ENCODE results near the gene BYSL.

BYSL gene

GRCh38 chr6:41936073-41936837 lies 15.0 kb downstream of the BYSL start:
- H3K4me1 ChIP-seq (ENCODE audit: insufficient read depth, low read length, poor library complexity, severe bottlenecking): peaks cover 48% of the 10 kb centered on the region
- peaks cover 58% of the 10 kb centered on the region for H3K36me3 ChIP-seq (ENCODE audit: insufficient read depth, low read length)
- no peaks in the 10 kb centered on the region for H3K9me2 ChIP-seq (replicated peaks; ENCODE audit: low read depth, low read length)
- peaks cover 24% of the 10 kb centered on the region; the same call in 1 of the 2 replicates for H3F3A ChIP-seq (ENCODE audit: low read depth)
- H3K9me3 ChIP-seq (ENCODE audit: insufficient read depth, low read depth, low read length): no peaks in the 10 kb centered on the region
- H2AFZ ChIP-seq (ENCODE audit: low read length): no peak overlapping the region
- peaks cover 77% of the 10 kb centered on the region for H3K79me2 ChIP-seq (ENCODE audit: insufficient read depth, low read length)
- H3K9ac ChIP-seq (ENCODE audit: low read depth, low read length, poor library complexity, severe bottlenecking): peak overlapping the region; percentile 98
- peak overlapping the region; percentile 83 for H3K4me3 ChIP-seq (ENCODE audit: low read length, poor library complexity, severe bottlenecking)
- H4K20me1 ChIP-seq (ENCODE audit: insufficient read depth, low read length, poor library complexity, severe bottlenecking): peaks cover 64% of the 10 kb centered on the region
- peak; percentile 89 for TF ChIP-seq CTCF (conservative IDR thresholded peaks at IDR 0.05; ENCODE audit: low read length)
- no peak for TF ChIP-seq EZH2phosphoT487 (IDR thresholded peaks at IDR 0.05; ENCODE audit: borderline replicate concordance)
- peaks cover 5% of the 10 kb centered on the region for H3K27me3 ChIP-seq (ENCODE audit: insufficient read depth, low read length, poor library complexity, severe bottlenecking)
- peak overlapping the region; percentile 98 for H3K4me2 ChIP-seq (ENCODE audit: low read depth, low read length, poor library complexity, severe bottlenecking)

GRCh38 chr6:41937472-41937860 lies 16.2 kb downstream of the BYSL start:
- no peaks in the 10 kb centered on the region for H3K9me2 ChIP-seq (replicated peaks; ENCODE audit: low read depth, low read length)
- TF ChIP-seq CTCF (conservative IDR thresholded peaks at IDR 0.05; ENCODE audit: low read length) (no peak), EZH2phosphoT487 (IDR thresholded peaks at IDR 0.05; ENCODE audit: borderline replicate concordance) (no peak)
- peaks cover 53% of the 10 kb centered on the region for H3K4me1 ChIP-seq (ENCODE audit: insufficient read depth, low read length, poor library complexity, severe bottlenecking)
- peaks cover 46% of the 10 kb centered on the region for H3K36me3 ChIP-seq (ENCODE audit: insufficient read depth, low read length)
- peak overlapping the region; percentile 83 for H3K4me3 ChIP-seq (ENCODE audit: low read length, poor library complexity, severe bottlenecking)
- peak overlapping the region; percentile 98 for H3K9ac ChIP-seq (ENCODE audit: low read depth, low read length, poor library complexity, severe bottlenecking)
- no peak overlapping the region for H2AFZ ChIP-seq (ENCODE audit: low read length)
- peaks cover 6% of the 10 kb centered on the region for H3K27me3 ChIP-seq (ENCODE audit: insufficient read depth, low read length, poor library complexity, severe bottlenecking)
- peaks cover 24% of the 10 kb centered on the region; the same call in 1 of the 2 replicates for H3F3A ChIP-seq (ENCODE audit: low read depth)
- peaks cover 67% of the 10 kb centered on the region for H4K20me1 ChIP-seq (ENCODE audit: insufficient read depth, low read length, poor library complexity, severe bottlenecking)
- no peaks in the 10 kb centered on the region for H3K9me3 ChIP-seq (ENCODE audit: insufficient read depth, low read depth, low read length)
- H3K4me2 ChIP-seq (ENCODE audit: low read depth, low read length, poor library complexity, severe bottlenecking): peak overlapping the region; percentile 98
- peaks cover 80% of the 10 kb centered on the region for H3K79me2 ChIP-seq (ENCODE audit: insufficient read depth, low read length)

- Histone ChIP-seq H3F3A (ENCODE audit: low read depth) (peaks cover 24% of the 10 kb centered on the region; the same call in 1 of the 2 replicates), H3K27me3 (ENCODE audit: insufficient read depth, low read length, poor library complexity, severe bottlenecking) (peaks cover 6% of the 10 kb centered on the region), H3K4me3 (ENCODE audit: low read length, poor library complexity, severe bottlenecking) (peak overlapping the region; percentile 83), H4K20me1 (ENCODE audit: insufficient read depth, low read length, poor library complexity, severe bottlenecking) (peaks cover 63% of the 10 kb centered on the region), H3K9me2 (replicated peaks; ENCODE audit: low read depth, low read length) (no peaks in the 10 kb centered on the region), H3K4me2 (ENCODE audit: low read depth, low read length, poor library complexity, severe bottlenecking) (peak overlapping the region; percentile 98), H3K79me2 (ENCODE audit: insufficient read depth, low read length) (peaks cover 74% of the 10 kb centered on the region), H3K4me1 (ENCODE audit: insufficient read depth, low read length, poor library complexity, severe bottlenecking) (peaks cover 55% of the 10 kb centered on the region), H3K36me3 (ENCODE audit: insufficient read depth, low read length) (peaks cover 40% of the 10 kb centered on the region), H3K9ac (ENCODE audit: low read depth, low read length, poor library complexity, severe bottlenecking) (peak overlapping the region; percentile 98), H2AFZ (ENCODE audit: low read length) (no peak overlapping the region), H3K9me3 (ENCODE audit: insufficient read depth, low read depth, low read length) (no peaks in the 10 kb centered on the region)
- no peak for TF ChIP-seq EZH2phosphoT487 (IDR thresholded peaks at IDR 0.05; ENCODE audit: borderline replicate concordance)
- TF ChIP-seq CTCF (conservative IDR thresholded peaks at IDR 0.05; ENCODE audit: low read length): no peak
Observed at GRCh38 chr6:41937861-41938574, 16.7 kb downstream of the BYSL start.
